NT2/D1 (cell line): ENCODE results near the gene HOMEZ.
"Not testable (repeated sequence)": the region's sequence is repeated elsewhere in the genome, so short reads cannot be mapped to it uniquely, and the experiment has no call there.

Experiments used
- DNase-seq: peaks from one replicate; pipeline ENCODE4 v3.0.0-alpha.2; 2011; ENCODE audit warnings: low read depth, low spot score
- H3K27me3 ChIP-seq: 2 replicates; pipeline ENCODE4 v1.6.0; 2011; ENCODE audit warnings: mild to moderate bottlenecking; ENCODE audit not compliant: insufficient read length, insufficient read depth
- H3K36me3 ChIP-seq: 2 replicates; pipeline ENCODE4 v1.6.1; 2011; ENCODE audit warnings: mild to moderate bottlenecking, low read length, mixed read lengths; ENCODE audit not compliant: insufficient read depth, insufficient read length
- H3K4me1 ChIP-seq: 2 replicates; pipeline ENCODE4 v1.5.1; 2011; ENCODE audit not compliant: insufficient read depth, insufficient read length
- H3K4me3 ChIP-seq: 2 replicates; pipeline ENCODE4 v1.5.1; 2011; ENCODE audit warnings: low read depth; ENCODE audit not compliant: insufficient read length
- H3K9ac ChIP-seq: 2 replicates; pipeline ENCODE4 v1.6.0; 2011; ENCODE audit warnings: low read depth; ENCODE audit not compliant: insufficient read length
- H3K9me3 ChIP-seq: 2 replicates; pipeline ENCODE4 v1.5.1; 2011; ENCODE audit warnings: mild to moderate bottlenecking, low read length; ENCODE audit not compliant: insufficient read depth
- SUZ12 ChIP-seq: IDR thresholded peaks from 2 replicates; pipeline ENCODE4 v1.6.1; 2011; ENCODE audit not compliant: insufficient read length, insufficient read depth; ENCODE audit errors: extremely low read depth
- YY1 ChIP-seq: IDR thresholded peaks from 2 replicates; pipeline ENCODE4 v1.6.1; 2011; ENCODE audit not compliant: insufficient read length, insufficient read depth
- ZNF274 ChIP-seq: IDR thresholded peaks from 2 replicates; pipeline ENCODE4 v1.6.1; 2011; ENCODE audit warnings: mild to moderate bottlenecking, low read depth, low read length

The HOMEZ gene

GRCh38 chr14:23243066-23243465 is 42.9 kb downstream of the HOMEZ start:
- no peaks in the 10 kb centered on the region for H3K36me3 ChIP-seq
- no peak overlapping the region for H3K9ac ChIP-seq
- H3K4me1 ChIP-seq, result no peaks in the 10 kb centered on the region
- H3K9me3 ChIP-seq, result no peaks in the 10 kb centered on the region
- no peak for DNase-seq
- no peak overlapping the region for H3K4me3 ChIP-seq
- H3K27me3 ChIP-seq, result no peaks in the 10 kb centered on the region
- TF ChIP-seq ZNF274 (no peak), YY1 (no peak), SUZ12 (no peak)

DNA sequence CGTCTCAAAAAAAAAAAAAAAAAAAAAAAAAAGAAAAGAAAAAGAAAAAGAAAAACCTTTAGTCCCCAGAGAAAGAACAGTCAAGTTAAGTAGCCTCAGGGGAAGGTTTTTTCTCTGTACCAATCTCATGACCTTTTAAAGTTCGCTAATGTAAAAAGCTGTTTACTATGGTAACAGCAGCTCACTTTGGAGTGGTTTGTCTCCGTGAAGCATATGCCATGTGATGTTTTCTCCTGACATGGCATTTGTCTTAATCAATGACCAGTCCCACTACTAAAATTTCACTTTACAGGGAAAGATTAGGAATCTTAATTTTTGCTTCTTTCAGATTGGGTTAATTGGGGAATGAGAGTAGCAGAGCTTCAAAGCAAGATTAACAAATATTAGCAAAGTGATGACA is 43.9 kb downstream of the HOMEZ start:
- Histone ChIP-seq H3K27me3 (no peaks in the 10 kb centered on the region), H3K4me1 (no peaks in the 10 kb centered on the region), H3K36me3 (no peaks in the 10 kb centered on the region), H3K9ac (no peak overlapping the region), H3K4me3 (no peak overlapping the region), H3K9me3 (no peaks in the 10 kb centered on the region)
- no peak for TF ChIP-seq ZNF274
- no peak for DNase-seq

DNA sequence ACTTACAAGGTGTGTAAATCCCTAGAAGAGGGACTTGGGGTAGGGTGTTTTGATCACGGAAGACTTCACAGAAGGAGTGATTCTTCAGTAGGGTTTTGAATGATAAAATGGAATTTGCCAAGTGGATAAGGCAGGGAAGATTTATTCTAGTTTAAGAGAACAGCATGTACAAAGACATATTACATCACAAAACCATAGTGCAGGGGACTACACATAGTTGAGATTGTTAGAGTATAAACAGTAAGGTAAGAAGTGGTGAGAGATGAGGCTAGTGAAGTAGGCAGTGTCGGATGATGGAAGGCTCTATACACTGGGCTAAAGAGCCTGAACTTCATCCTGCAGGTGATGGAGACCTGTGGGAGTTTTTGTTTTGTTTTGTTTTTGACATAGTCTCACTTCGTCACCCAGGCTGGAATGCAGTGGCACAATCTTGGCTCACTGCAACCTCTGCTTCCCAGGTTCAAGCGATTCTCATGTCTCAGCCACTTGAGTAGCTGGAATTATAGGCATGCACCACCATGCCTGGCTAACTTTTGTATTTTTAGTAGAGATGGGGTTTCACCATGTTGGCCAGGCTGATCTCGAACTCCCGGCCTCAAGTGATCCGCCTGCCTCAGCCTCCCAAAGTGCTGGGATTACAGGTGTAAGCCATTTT is 44.7 kb downstream of the HOMEZ start:
- H3K4me3 ChIP-seq, H3K36me3 ChIP-seq, H3K27me3 ChIP-seq, H3K9me3 ChIP-seq, H3K4me1 ChIP-seq, H3K9ac ChIP-seq, DNase-seq: not testable (repeated sequence)

- H3K9ac ChIP-seq, result no peak overlapping the region
- no peaks in the 10 kb centered on the region for H3K4me1 ChIP-seq
- DNase-seq, result no peak
- H3K4me3 ChIP-seq, result no peak overlapping the region
- no peak for TF ChIP-seq YY1
- TF ChIP-seq ZNF274, result no peak
- no peak for TF ChIP-seq SUZ12
- H3K36me3 ChIP-seq, result no peaks in the 10 kb centered on the region
- H3K9me3 ChIP-seq, result no peaks in the 10 kb centered on the region
- no peaks in the 10 kb centered on the region for H3K27me3 ChIP-seq
Observed at GRCh38 chr14:23240661-23241060, 45.3 kb downstream of the HOMEZ start.

- TF ChIP-seq SUZ12 (no peak), ZNF274 (no peak), YY1 (no peak)
- peak; percentile 78 for DNase-seq
- Histone ChIP-seq H3K27me3 (no peaks in the 10 kb centered on the region), H3K9ac (no peak within 1 kb of the TSS), H3K4me1 (no peaks in the 10 kb centered on the region), H3K9me3 (no peaks in the 10 kb centered on the region), H3K4me3 (peak within 1 kb of the TSS; percentile 30), H3K36me3 (no peaks in the 10 kb centered on the region)
Observed at GRCh38 chr14:23237772-23238594, 47.9 kb downstream of the HOMEZ start, which contains the start of gene RNF212B. Gene RNF212B (plus strand): TSS chr14:23237936. CDS start chr14:23240346, 2,410 bp downstream.

GRCh38 chr14:23232241-23232808 is 53.6 kb downstream of the HOMEZ start:
- not testable (repeated sequence) for H3K9me3 ChIP-seq, H3K36me3 ChIP-seq, H3K27me3 ChIP-seq, H3K9ac ChIP-seq, DNase-seq, H3K4me3 ChIP-seq, H3K4me1 ChIP-seq

DNA sequence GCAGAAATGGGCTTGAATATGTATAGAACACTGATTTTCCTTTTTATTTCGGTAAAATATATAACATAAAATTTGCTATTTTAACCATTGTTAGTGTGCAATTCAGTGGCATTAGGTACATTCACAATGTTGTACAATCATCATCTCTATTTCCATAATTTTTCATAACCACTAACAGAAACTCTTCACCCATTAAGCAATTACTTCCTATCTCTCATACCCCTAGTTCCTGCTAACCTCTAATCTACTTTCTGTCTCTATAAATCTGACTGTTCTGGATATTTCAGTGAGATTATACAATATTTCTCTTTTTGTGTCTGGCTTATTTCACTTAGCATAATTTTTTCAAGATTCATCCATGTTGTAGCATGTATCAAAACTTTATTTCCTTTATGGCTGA is 57.1 kb downstream of the HOMEZ start:
- Histone ChIP-seq H3K4me1 (no peaks in the 10 kb centered on the region), H3K36me3 (no peaks in the 10 kb centered on the region), H3K9me3 (peaks cover 4% of the 10 kb centered on the region; the same call in 1 of the 2 replicates), H3K27me3 (no peaks in the 10 kb centered on the region), H3K4me3 (no peak overlapping the region), H3K9ac (no peak overlapping the region)
- TF ChIP-seq SUZ12, result no peak
- TF ChIP-seq YY1, result no peak
- no peak for TF ChIP-seq ZNF274
- DNase-seq, result no peak
